ENCODE data around the gene PARD3B.
"Not testable (repeated sequence)": the region's sequence is repeated elsewhere in the genome, so short reads cannot be mapped to it uniquely, and the experiment has no call there.

The PARD3B gene

GRCh38 chr2:205193125-205193835 is 648.0 kb downstream of the PARD3B start:
- no peak for DNase-seq (ENCODE audit: low spot score)

GRCh38 chr2:205193836-205194228 is 648.6 kb downstream of the PARD3B start:
- no peak for DNase-seq (ENCODE audit: low spot score)

GRCh38 chr2:205197468-205198139 is 652.3 kb downstream of the PARD3B start:
- DNase-seq (ENCODE audit: low spot score), result no peak

- no peak for DNase-seq (ENCODE audit: low spot score)
These were observed 652.9 kb downstream of the PARD3B start for GRCh38 chr2:205198140-205198525.

- DNase-seq (ENCODE audit: low spot score), result no peak
These were observed 654.0 kb downstream of the PARD3B start for GRCh38 chr2:205199165-205199850.

GRCh38 chr2:205210494-205210893 is 665.2 kb downstream of the PARD3B start:
- no peak for DNase-seq (ENCODE audit: low spot score)

GRCh38 chr2:205212357-205212756 is 667.1 kb downstream of the PARD3B start:
- DNase-seq (ENCODE audit: low spot score), result no peak

GRCh38 chr2:205216092-205216491 is 670.8 kb downstream of the PARD3B start:
- no peak for DNase-seq (ENCODE audit: low spot score)

- DNase-seq (ENCODE audit: low spot score), result no peak
These were observed 671.3 kb downstream of the PARD3B start for GRCh38 chr2:205216580-205216979.

- no peak for DNase-seq (ENCODE audit: low spot score)
These were observed 671.7 kb downstream of the PARD3B start for GRCh38 chr2:205217004-205217403.

GRCh38 chr2:205218056-205218455 is 672.8 kb downstream of the PARD3B start:
- DNase-seq (ENCODE audit: low spot score), result no peak

- DNase-seq (ENCODE audit: low spot score), result not testable (repeated sequence)
These were observed 673.5 kb downstream of the PARD3B start for GRCh38 chr2:205218816-205219215.

- DNase-seq (ENCODE audit: low spot score), result no peak
These were observed 675.3 kb downstream of the PARD3B start for GRCh38 chr2:205220559-205220958.

GRCh38 chr2:205232086-205232485 is 686.8 kb downstream of the PARD3B start:
- DNase-seq (ENCODE audit: low spot score), result no peak

- DNase-seq (ENCODE audit: low spot score), result no peak
These were observed 690.2 kb downstream of the PARD3B start for GRCh38 chr2:205235434-205235833.

- no peak for DNase-seq (ENCODE audit: low spot score)
These were observed 692.2 kb downstream of the PARD3B start for GRCh38 chr2:205237524-205237923.

- DNase-seq (ENCODE audit: low spot score), result no peak
These were observed 699.7 kb downstream of the PARD3B start for GRCh38 chr2:205245001-205245400.

GRCh38 chr2:205245652-205246051 is 700.4 kb downstream of the PARD3B start:
- DNase-seq (ENCODE audit: low spot score), result no peak

GRCh38 chr2:205259121-205259520 is 713.8 kb downstream of the PARD3B start:
- no peak for DNase-seq (ENCODE audit: low spot score)

GRCh38 chr2:205261516-205262020 is 716.3 kb downstream of the PARD3B start:
- no peak for DNase-seq (ENCODE audit: low spot score)

- DNase-seq (ENCODE audit: low spot score), result no peak
These were observed 722.0 kb downstream of the PARD3B start for GRCh38 chr2:205267323-205267722.

- no peak for DNase-seq (ENCODE audit: low spot score)
These were observed 725.4 kb downstream of the PARD3B start for GRCh38 chr2:205270689-205271088.

GRCh38 chr2:205273148-205273547 is 727.9 kb downstream of the PARD3B start:
- no peak for DNase-seq (ENCODE audit: low spot score)
